Measurements from ENCODE around the gene ADORA2B.

ADORA2B gene

DNA sequence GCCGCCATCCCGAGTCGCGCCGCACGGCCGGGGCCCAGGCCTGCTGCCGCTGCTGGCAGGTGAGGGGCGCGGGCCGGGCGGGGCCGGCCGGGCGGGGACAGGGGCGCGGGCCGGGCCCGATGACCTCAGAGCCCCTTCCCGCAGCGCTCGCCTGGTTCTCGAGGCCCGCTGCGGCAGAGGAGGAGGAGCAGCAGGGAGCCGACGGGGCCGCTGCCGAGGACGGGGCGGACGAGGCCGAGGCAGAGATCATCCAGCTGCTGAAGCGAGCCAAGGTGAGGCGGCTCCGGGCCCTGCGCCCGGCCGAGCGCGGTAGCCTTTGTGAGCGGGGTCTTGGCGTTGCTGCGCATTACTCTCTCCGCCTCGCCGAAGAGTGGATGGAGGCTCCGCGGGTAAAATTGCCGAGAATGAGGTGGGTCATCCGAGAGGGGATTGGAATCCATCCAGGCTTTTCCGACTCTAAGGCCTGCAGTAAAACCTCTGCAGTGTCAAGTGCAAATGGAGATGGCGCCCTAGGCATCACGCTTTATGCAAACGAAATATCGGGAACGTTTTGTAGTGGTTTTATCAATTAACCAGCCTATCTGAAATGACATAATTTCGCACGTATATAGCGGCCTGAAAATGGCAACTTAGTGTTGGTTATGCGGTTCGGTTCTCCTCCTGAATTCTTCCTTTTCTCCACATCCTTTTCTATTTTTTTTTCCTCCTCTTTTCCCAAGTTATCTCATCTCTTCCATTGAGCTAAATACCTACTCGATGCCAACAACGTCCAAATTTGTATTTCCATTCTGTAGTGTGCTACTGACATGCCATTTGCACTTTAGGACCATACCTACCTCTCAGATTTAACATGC lies 55.3 kb downstream of the ADORA2B start:
- H3K9me3 Mint-ChIP-seq, result peaks cover 4% of the 10 kb centered on the region
- peak overlapping the region; percentile 69 to 90 (median 85) for H3K27ac Mint-ChIP-seq
- peaks cover 22% of the 10 kb centered on the region for H3K4me1 Mint-ChIP-seq
- H3K4me3 Mint-ChIP-seq, result peak overlapping the region; percentile 89 to 94 (median 93)
- TF ChIP-seq, protein P1, sequence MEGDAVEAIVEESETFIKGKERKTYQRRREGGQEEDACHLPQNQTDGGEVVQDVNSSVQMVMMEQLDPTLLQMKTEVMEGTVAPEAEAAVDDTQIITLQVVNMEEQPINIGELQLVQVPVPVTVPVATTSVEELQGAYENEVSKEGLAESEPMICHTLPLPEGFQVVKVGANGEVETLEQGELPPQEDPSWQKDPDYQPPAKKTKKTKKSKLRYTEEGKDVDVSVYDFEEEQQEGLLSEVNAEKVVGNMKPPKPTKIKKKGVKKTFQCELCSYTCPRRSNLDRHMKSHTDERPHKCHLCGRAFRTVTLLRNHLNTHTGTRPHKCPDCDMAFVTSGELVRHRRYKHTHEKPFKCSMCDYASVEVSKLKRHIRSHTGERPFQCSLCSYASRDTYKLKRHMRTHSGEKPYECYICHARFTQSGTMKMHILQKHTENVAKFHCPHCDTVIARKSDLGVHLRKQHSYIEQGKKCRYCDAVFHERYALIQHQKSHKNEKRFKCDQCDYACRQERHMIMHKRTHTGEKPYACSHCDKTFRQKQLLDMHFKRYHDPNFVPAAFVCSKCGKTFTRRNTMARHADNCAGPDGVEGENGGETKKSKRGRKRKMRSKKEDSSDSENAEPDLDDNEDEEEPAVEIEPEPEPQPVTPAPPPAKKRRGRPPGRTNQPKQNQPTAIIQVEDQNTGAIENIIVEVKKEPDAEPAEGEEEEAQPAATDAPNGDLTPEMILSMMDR (IDR thresholded peaks at IDR 0.05; ENCODE audit: unreplicated experiment in 3 of 3), result no peak
- peaks cover 47% of the 10 kb centered on the region for H3K36me3 Mint-ChIP-seq (ENCODE audit: low read depth)
- no peaks in the 10 kb centered on the region for H3K27me3 Mint-ChIP-seq (ENCODE audit: low read depth)

DNA sequence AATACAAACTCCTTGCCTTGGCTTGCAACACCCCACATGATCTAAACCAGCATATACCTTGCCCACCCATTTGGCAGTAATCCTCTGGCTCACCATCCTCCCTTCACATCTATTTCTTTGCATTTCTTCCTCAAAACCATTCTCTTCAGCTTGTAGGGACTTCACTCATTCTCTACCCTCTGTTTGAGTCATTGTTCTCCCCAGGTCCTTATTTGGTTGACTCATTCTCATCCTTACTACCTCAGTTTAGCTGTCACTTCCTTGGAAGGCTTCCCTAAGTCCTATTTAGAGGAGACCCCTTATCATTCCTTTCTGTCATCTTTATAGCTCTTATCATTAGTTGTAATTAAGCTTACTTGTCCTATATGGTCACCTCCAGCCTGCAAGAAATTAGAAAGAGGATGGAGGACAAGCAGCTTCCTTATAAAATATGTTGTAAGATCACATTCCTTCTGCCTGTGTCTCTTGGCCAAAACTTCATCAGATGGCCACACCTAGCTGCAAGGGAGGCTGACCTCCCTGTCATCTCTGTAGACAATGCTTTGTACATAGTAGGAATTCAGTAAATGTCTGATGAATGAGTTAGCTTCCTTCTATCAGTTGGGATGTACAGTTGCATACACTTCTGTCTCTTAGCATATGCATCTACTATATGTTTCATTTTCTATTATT lies 56.4 kb downstream of the ADORA2B start:
- H3K9me3 Mint-ChIP-seq, result peaks cover 4% of the 10 kb centered on the region
- TF ChIP-seq, protein P1 (IDR thresholded peaks at IDR 0.05; ENCODE audit: unreplicated experiment in 3 of 3), result no peak
- H3K36me3 Mint-ChIP-seq (ENCODE audit: low read depth), result peaks cover 56% of the 10 kb centered on the region
- H3K4me1 Mint-ChIP-seq, result peaks cover 22% of the 10 kb centered on the region
- H3K4me3 Mint-ChIP-seq, result peak overlapping the region; percentile 89 to 94 (median 93)
- no peaks in the 10 kb centered on the region for H3K27me3 Mint-ChIP-seq (ENCODE audit: low read depth)
- peak overlapping the region; percentile 69 to 90 (median 85) for H3K27ac Mint-ChIP-seq

DNA sequence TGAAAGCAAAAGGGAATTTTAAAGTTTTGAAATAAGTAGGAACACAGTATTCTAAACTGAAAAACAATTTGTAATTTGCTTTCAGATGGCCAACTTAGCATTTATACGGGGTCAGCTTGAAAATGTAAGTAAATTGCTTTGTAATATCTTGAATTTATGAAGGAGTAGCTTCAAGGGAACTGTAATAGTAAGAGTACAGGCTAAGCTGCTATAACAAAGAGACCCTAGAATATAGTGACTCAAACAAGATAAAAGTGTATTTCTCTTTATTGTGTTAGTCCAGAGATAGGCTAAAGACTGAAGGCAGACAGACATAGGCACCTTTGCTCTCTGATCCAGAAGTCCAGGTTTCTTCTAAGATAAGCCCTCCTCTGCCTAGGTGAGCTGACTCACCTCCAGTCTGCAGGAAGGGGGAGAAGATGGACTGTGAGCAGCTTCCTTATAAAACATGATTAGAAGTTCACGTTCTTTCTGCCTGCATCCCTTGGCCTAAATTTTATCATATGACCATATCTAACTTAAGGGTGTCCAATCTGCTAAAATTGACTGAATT lies 57.9 kb downstream of the ADORA2B start:
- Mint-ChIP-seq H3K36me3 (ENCODE audit: low read depth) (peaks cover 70% of the 10 kb centered on the region), H3K4me1 (peaks cover 22% of the 10 kb centered on the region)

DNA sequence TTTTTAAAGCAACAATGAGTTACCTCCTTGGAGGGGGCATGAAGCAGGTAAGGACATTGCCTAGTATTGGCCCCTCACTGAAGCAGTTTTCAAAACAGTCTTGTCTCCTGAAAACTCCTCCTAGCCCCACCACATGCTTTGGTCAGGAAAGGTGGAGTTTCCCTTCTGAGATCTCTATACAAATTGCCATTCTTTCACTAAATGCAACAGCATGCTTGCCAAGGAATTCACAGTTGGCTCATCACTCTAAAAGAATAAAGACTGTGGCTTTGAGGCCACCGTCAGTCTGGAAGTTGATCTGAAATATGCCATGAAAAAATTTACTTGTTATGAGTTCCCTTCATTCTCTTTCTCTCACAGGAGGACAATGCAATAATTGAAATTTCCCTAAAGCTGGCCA lies 58.9 kb downstream of the ADORA2B start:
- peaks cover 81% of the 10 kb centered on the region for H3K36me3 Mint-ChIP-seq (ENCODE audit: low read depth)
- no peak overlapping the region for H3K27ac Mint-ChIP-seq
- TF ChIP-seq, protein P1 (IDR thresholded peaks at IDR 0.05; ENCODE audit: unreplicated experiment in 3 of 3), result no peak
- no peaks in the 10 kb centered on the region for H3K27me3 Mint-ChIP-seq (ENCODE audit: low read depth)
- no peak overlapping the region for H3K4me3 Mint-ChIP-seq
- peaks cover 4% of the 10 kb centered on the region for H3K9me3 Mint-ChIP-seq
- H3K4me1 Mint-ChIP-seq, result peaks cover 18% of the 10 kb centered on the region

More for the DNA sequence above, 57.9 kb downstream of the ADORA2B start:
- Mint-ChIP-seq H3K27ac (no peak overlapping the region), H3K27me3 (ENCODE audit: low read depth) (no peaks in the 10 kb centered on the region), H3K4me3 (no peak overlapping the region), H3K9me3 (peaks cover 4% of the 10 kb centered on the region)
- TF ChIP-seq, protein P1 (IDR thresholded peaks at IDR 0.05; ENCODE audit: unreplicated experiment in 3 of 3), result no peak

DNA sequence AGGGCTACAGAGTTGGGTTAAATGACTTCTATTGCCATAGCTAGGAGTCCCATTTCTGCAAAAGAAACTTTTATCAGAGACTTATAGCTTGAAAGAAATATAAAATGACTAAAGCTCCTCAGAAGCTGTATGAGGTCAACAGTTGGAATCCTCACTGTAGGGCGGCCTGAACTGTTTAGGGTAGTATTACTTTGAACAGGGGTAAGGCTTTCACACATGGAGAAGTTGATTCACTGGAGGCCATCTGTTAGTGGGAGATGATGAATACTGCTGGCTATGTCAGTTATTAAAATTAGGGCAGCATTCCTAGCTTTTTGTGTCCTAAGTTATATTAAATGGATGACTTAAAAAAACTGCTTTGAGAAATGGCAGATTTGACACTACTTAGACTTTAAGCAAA lies 60.7 kb downstream of the ADORA2B start:
- Mint-ChIP-seq H3K27me3 (ENCODE audit: low read depth) (no peaks in the 10 kb centered on the region), H3K36me3 (ENCODE audit: low read depth) (peaks cover 87% of the 10 kb centered on the region), H3K4me1 (peaks cover 15% of the 10 kb centered on the region), H3K9me3 (peaks cover 4% of the 10 kb centered on the region), H3K4me3 (no peak overlapping the region), H3K27ac (no peak overlapping the region)
- TF ChIP-seq, protein P1 (IDR thresholded peaks at IDR 0.05; ENCODE audit: unreplicated experiment in 3 of 3), result no peak
